ENCODE measurements around the gene TMEM204.

DNA sequence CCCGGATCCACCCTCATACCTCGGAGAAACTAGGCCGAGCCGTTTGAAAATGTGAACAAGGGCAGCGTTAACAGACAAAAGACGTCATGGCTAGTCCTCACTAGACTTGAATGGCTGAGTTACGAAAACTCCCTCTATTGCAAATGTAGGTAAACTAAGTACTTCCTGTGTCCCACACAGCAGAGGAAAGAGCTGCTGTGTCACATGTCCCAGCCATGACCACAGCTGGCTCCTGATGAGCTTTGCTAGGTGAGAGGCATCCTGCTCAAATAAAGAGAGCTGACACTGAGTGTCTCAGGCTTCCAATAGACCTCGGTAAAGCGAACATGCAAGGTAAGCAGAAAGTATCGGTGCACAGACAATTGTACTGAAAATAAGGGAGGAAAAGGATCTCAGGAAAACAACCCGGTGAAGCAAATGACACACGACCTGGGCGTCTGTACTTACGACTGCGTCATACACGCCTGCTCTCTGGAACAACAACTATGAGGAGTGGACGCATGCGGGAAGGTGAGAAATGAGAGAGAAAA, 26.0 kb downstream of the TMEM204 start:
- TF ChIP-seq POLR2A (IDR thresholded peaks at IDR 0.05; ENCODE audit: low read depth, low read length) (no peak), CREM (IDR thresholded peaks at IDR 0.05; ENCODE audit: low read depth) (no peak), RUNX3 (IDR thresholded peaks at IDR 0.05; ENCODE audit: low read length) (no peak), RFX5 (IDR thresholded peaks at IDR 0.05; ENCODE audit: low read depth, low read length) (no peak)
- TF ChIP-seq, protein P1, sequence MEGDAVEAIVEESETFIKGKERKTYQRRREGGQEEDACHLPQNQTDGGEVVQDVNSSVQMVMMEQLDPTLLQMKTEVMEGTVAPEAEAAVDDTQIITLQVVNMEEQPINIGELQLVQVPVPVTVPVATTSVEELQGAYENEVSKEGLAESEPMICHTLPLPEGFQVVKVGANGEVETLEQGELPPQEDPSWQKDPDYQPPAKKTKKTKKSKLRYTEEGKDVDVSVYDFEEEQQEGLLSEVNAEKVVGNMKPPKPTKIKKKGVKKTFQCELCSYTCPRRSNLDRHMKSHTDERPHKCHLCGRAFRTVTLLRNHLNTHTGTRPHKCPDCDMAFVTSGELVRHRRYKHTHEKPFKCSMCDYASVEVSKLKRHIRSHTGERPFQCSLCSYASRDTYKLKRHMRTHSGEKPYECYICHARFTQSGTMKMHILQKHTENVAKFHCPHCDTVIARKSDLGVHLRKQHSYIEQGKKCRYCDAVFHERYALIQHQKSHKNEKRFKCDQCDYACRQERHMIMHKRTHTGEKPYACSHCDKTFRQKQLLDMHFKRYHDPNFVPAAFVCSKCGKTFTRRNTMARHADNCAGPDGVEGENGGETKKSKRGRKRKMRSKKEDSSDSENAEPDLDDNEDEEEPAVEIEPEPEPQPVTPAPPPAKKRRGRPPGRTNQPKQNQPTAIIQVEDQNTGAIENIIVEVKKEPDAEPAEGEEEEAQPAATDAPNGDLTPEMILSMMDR (IDR thresholded peaks at IDR 0.05 in 2 of 3, conservative IDR thresholded peaks at IDR 0.05 in 1 of 3; ENCODE audit: control insufficient read depth in 2 of 3, extremely low read depth in 1 of 3, insufficient read depth in 1 of 3, low read depth in 3 of 3, low read length in 3 of 3): no peak
